PFSK-1 (cell line): ENCODE data around the gene WDR31.
A peak's percentile ranks its signal among the peaks of the same experiment; 100 is the strongest.

ENCODE experiments used
- FOXP2 ChIP-seq: optimal IDR thresholded peaks from 2 replicates; pipeline ENCODE3; 2011; ENCODE audit warnings: borderline replicate concordance, control low read depth, inconsistent platforms; ENCODE audit not compliant: insufficient read depth; ENCODE audit errors: extremely low read length, extremely low read depth
- POLR2AphosphoS5 ChIP-seq: IDR thresholded peaks from 2 replicates; pipeline ENCODE4 v1.6.1; 2012; ENCODE audit warnings: low read depth, mild to moderate bottlenecking, control low read depth, low read length, moderate library complexity
- SIN3A ChIP-seq: IDR thresholded peaks from 2 replicates; pipeline ENCODE4 v1.6.1; 2012; ENCODE audit warnings: mild to moderate bottlenecking, low read length, moderate library complexity, borderline replicate concordance; ENCODE audit not compliant: insufficient read depth
- TAF1 ChIP-seq: IDR thresholded peaks from 2 replicates; pipeline ENCODE4 v1.6.1; 2012; ENCODE audit warnings: low read length, control low read depth, borderline replicate concordance; ENCODE audit not compliant: insufficient read depth
- TF ChIP-seq, protein P1 (sequence below), 2 experiments: IDR thresholded peaks; 2 replicates each; pipeline versions ENCODE4 v1.6.1 to v1.8.0; 2011 to 2012; ENCODE audit warnings: low read depth in 2 of 2, low read length in 2 of 2, control low read depth in 1 of 2, inconsistent platforms in 1 of 2, mild to moderate bottlenecking in 1 of 2, moderate library complexity in 1 of 2; ENCODE audit not compliant: insufficient read depth in 1 of 2

The WDR31 gene

DNA sequence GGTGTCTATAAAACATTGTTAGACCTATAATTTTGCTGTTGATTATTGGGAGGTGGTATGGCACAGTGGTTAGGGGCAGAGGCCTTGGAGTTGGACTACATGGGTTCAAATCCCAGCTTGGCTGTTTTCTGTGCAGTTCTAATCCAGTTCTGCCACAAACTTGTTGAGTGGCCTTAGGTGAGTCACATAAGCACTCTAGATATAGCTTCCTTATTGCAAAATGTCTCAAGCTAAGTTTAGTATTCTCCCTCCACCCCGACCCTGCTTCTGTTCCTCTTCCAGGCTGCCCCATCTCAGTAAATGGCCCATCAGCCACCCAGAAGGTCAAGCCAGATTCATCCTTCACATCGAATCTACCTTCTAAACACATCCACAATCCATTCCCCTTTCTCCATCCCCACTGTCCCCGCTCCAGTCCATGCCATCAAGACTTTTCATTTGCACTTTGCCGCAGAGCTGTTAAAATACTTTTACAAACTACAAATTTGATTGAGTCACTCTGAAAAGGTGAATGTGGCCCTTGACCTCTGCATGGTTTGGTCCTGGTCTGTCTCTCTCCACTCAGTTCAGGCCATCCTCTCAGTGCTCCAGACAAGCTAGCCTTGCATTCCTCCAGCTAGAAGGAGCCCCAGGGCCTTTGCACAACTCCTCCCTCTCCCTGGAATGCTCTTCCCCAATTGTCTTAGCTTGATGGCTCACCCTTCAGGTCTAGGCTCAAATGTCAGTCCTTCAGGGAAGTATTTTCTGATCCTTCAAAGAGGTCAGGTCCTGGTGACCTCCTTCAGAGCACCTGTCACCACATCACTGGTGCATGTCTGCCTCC is 46.7 kb upstream of the WDR31 start:
- no peak for TF ChIP-seq POLR2AphosphoS5
- no peak for TF ChIP-seq TAF1
- TF ChIP-seq SIN3A: no peak
- TF ChIP-seq FOXP2: no peak
- TF ChIP-seq, protein P1, sequence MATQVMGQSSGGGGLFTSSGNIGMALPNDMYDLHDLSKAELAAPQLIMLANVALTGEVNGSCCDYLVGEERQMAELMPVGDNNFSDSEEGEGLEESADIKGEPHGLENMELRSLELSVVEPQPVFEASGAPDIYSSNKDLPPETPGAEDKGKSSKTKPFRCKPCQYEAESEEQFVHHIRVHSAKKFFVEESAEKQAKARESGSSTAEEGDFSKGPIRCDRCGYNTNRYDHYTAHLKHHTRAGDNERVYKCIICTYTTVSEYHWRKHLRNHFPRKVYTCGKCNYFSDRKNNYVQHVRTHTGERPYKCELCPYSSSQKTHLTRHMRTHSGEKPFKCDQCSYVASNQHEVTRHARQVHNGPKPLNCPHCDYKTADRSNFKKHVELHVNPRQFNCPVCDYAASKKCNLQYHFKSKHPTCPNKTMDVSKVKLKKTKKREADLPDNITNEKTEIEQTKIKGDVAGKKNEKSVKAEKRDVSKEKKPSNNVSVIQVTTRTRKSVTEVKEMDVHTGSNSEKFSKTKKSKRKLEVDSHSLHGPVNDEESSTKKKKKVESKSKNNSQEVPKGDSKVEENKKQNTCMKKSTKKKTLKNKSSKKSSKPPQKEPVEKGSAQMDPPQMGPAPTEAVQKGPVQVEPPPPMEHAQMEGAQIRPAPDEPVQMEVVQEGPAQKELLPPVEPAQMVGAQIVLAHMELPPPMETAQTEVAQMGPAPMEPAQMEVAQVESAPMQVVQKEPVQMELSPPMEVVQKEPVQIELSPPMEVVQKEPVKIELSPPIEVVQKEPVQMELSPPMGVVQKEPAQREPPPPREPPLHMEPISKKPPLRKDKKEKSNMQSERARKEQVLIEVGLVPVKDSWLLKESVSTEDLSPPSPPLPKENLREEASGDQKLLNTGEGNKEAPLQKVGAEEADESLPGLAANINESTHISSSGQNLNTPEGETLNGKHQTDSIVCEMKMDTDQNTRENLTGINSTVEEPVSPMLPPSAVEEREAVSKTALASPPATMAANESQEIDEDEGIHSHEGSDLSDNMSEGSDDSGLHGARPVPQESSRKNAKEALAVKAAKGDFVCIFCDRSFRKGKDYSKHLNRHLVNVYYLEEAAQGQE (IDR thresholded peaks at IDR 0.05; ENCODE audit: insufficient read depth in 1 of 2, low read depth in 2 of 2, low read length in 2 of 2): no peak

DNA sequence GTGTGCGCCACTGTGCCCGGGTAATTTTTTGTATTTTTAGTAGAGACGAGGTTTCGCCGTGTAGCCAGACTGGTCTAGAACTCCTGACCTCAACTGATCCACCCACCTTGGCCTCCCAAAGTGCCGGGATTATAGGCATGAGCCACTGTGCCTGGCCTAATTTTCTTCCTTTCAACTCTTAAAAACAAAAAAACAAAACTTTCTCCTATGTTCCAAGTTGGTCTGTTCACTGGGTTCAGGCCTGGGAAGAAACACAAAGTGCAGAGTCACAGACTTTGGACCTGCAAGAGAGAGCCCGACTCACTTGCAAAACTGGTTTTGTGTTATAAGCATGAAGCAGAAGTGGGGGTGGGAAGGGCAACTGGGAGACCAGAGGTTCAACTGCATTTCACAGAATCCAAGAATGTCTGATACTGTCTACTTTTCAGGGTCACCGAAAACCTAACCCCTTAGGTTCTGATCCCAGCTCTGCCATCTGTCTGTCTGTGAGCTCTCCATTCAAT is 41.9 kb upstream of the WDR31 start:
- TF ChIP-seq POLR2AphosphoS5 (no peak), FOXP2 (no peak)

DNA sequence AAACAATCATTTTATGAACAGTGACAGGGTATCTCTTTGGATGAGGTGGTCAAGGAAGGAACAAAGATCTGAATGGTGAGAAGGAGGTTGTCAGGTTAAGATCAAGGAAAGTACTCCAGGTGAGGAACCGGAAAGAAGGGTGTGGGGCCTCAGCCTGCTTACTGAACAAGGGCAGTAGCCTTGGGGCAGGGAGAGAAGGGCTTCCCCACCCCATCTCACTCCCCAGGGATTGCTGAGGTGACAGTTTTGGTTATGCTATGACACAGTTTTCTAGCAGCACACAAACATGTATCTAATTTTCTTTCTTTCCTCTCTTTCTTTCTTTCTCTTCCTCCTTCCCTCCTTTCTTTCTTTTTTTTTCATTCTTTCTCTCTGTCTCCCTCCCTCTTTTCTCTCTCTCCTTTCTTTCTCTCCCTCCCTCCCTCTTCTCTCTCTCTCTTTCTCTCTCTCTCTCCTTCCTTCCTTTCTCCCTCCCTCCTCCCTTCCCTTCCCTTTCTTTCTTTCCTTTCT is 40.8 kb upstream of the WDR31 start:
- TF ChIP-seq POLR2AphosphoS5 (no peak), SIN3A (no peak), FOXP2 (no peak), TAF1 (no peak)
- TF ChIP-seq, protein P1 (IDR thresholded peaks at IDR 0.05; ENCODE audit: insufficient read depth in 1 of 2, low read depth in 2 of 2, low read length in 2 of 2): no peak

DNA sequence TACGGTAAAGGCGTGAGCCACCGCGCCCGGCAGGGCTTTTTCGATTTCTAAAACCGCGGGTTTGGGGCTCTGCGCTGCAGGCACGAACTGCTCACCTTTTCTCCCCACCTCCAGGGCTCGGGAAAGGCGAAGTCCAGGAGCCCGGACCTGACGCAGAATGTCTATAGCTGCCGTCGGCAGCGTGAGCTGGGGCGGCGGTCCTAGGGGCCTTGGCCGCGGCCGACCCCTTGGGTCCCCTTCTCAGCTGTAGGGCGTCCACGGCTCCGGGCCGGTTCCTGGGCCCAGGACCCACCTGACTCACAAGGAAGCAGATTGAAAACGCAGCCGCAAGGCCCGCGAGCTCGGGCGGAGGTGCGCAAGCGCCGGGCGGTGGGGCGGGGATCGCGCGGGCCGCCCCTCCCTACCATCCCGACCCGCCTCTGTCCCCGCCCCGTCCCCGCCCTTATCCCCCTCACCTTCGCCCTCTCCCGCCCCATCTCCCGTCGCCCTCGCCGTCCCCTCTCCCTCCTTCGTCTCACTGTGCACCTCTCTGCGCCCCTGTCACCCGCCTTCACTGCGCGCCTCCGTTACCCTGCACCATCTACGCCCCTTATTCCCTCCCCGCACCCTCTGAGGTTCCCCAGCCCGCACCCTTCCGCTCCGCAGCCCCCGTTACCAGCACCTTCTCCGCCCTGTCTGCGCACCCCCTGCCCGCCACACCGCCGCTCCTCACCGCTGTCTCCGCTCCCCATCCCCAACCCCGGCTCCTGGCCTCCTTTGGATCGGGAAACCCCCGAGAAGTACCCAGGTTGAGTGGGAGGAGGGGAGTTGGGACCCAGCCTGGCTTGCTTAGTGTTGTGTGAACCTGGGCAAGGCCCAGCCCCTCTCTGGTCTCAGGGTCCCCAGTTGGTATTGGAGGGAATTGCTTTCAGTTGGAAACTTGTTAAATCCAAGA is 36.8 kb upstream of the WDR31 start, which contains the start of gene HDHD3:
Gene HDHD3 (minus strand): TSS at position 353 of the 934 bp plus-strand sequence. CDS start 2,632 bp downstream, outside the sequence.
- TF ChIP-seq, protein P1 (IDR thresholded peaks at IDR 0.05; ENCODE audit: insufficient read depth in 1 of 2, low read depth in 2 of 2, low read length in 2 of 2): no peak
- TF ChIP-seq POLR2AphosphoS5 (peak; percentile 69; the same call in 1 of the 2 replicates), TAF1 (peak; percentile 55; the same call in 1 of the 2 replicates)
